Measurements from ENCODE around the gene TRIM5.
A peak's percentile ranks its signal among the peaks of the same experiment; 100 is the strongest.

The TRIM5 gene

GRCh38 chr11:5624489-5625279 lies 60.2 kb downstream of the TRIM5 start, which contains the start of gene TRIM34:
Gene TRIM34 (plus strand): TSS chr11:5625001. CDS start chr11:5632332, 7,331 bp downstream.
- peak; percentile 15 for DNase-seq (ENCODE audit: low read depth)

GRCh38 chr11:5622802-5623201 lies 62.1 kb downstream of the TRIM5 start:
- no peak for DNase-seq (ENCODE audit: low read depth)

GRCh38 chr11:5621580-5621979 lies 63.3 kb downstream of the TRIM5 start:
- DNase-seq (ENCODE audit: low read depth) = no peak

- no peak for DNase-seq (ENCODE audit: low read depth)
Observed at GRCh38 chr11:5620651-5621521, 64.0 kb downstream of the TRIM5 start.

GRCh38 chr11:5618807-5619206 lies 66.1 kb downstream of the TRIM5 start:
- DNase-seq (ENCODE audit: low read depth) = no peak
